Natural killer cell (primary cell): ENCODE measurements around the gene ZNF675. TPM values are rescaled to one million over a fixed set of nuclear protein-coding genes. Genes with fewer than 3 reads are reported as not detected.
"Not testable (repeated sequence)": the region's sequence is repeated elsewhere in the genome, so short reads cannot be mapped to it uniquely, and the experiment has no call there.

ENCODE experiments used
- ATAC-seq, 3 donors: fragments of 150-1000 bp in 2 of 3; fragments of 200-7000 bp in 1 of 3; cut with Tn5 transposase; 1 replicate in 1 of 3; 2 replicates in 2 of 3; pipeline ENCODE4 v1.10.0; 2021; ENCODE audit warnings: mild to moderate bottlenecking in 2 of 3, moderate library complexity in 2 of 3
- DNase-seq, 2 donors: peaks; one replicate each; pipeline versions ENCODE4 v3.0.0 to v3.0.0-alpha.2; 2013 to 2021; ENCODE audit warnings: mixed read lengths in 1 of 2
- H3K27ac ChIP-seq: one replicate; pipeline ENCODE4 v1.5.1; 2013; ENCODE audit warnings: mild to moderate bottlenecking, low read length
- H3K27me3 ChIP-seq: one replicate; pipeline ENCODE4 v1.6.1; 2013; ENCODE audit warnings: low read length; ENCODE audit not compliant: control insufficient read depth, insufficient read depth
- H3K36me3 ChIP-seq: one replicate; pipeline ENCODE4 v1.6.1; 2013; ENCODE audit warnings: low read length; ENCODE audit not compliant: control insufficient read depth, insufficient read depth
- H3K4me1 ChIP-seq: one replicate; pipeline ENCODE4 v1.6.1; 2013; ENCODE audit warnings: low read length; ENCODE audit not compliant: control insufficient read depth, insufficient read depth
- H3K4me3 ChIP-seq: one replicate; pipeline ENCODE4 v1.5.1; 2013; ENCODE audit warnings: low read length
- H3K9me3 ChIP-seq: one replicate; pipeline ENCODE4 v1.6.1; 2013; ENCODE audit warnings: low read length; ENCODE audit not compliant: control insufficient read depth, insufficient read depth
- H3K27ac Mint-ChIP-seq, 2 donors: one replicate each; pipeline ENCODE4 v1.8.0; 2022; ENCODE audit warnings: mild to moderate bottlenecking in 2 of 2, mixed read lengths in 2 of 2, moderate library complexity in 1 of 2
- H3K27me3 Mint-ChIP-seq, 2 donors: one replicate each; pipeline ENCODE4 v1.8.0; 2022; ENCODE audit warnings: low read depth in 2 of 2, mixed read lengths in 2 of 2
- H3K36me3 Mint-ChIP-seq: one replicate; pipeline ENCODE4 v1.8.0; 2022; ENCODE audit warnings: mixed read lengths
- H3K4me1 Mint-ChIP-seq, 2 donors: one replicate each; pipeline ENCODE4 v1.8.0; 2022; ENCODE audit warnings: mixed read lengths in 2 of 2
- H3K4me3 Mint-ChIP-seq: one replicate; pipeline ENCODE4 v1.8.0; 2022; ENCODE audit warnings: mild to moderate bottlenecking, moderate library complexity, mixed read lengths
- H3K9me3 Mint-ChIP-seq, 2 donors: one replicate each; pipeline ENCODE4 v1.8.0; 2022; ENCODE audit warnings: mixed read lengths in 2 of 2
- WGBS: methylation state at CpG from one replicate; pipeline ENCODE4 v1.1.7; 2013; ENCODE audit warnings: missing lambda C conversion rate; ENCODE audit not compliant: insufficient coverage; 5-methylcytosine and 5-hydroxymethylcytosine counted together
- intact Hi-C: fragments of 100-400 bp; cut with micrococcal nuclease; formaldehyde crosslinking; loops from one replicate; pipeline ENCODE4 v1.14.2; 2022
- total RNA-seq, 4 donors: library from RNA; stranded (reverse); fragments of 120-200 nt in 1 of 4; gene quantifications; one replicate each; pipeline versions ENCODE4 v1.2.3 to v1.2.4, GENCODE V29; 2013 to 2022
- TF ChIP-seq, protein P1 (sequence below): fragments of 200-600 bp; IDR thresholded peaks from one replicate; pipeline ENCODE4 v1.8.0; 2022; ENCODE audit warnings: antibody characterized with exemption

The ZNF675 gene
- total RNA-seq, 3 donors from 2014 or later (not counting 1 experiment from before 2014, with no cell fraction given) = 11.3 to 21.5 (median 17.4) TPM

DNA sequence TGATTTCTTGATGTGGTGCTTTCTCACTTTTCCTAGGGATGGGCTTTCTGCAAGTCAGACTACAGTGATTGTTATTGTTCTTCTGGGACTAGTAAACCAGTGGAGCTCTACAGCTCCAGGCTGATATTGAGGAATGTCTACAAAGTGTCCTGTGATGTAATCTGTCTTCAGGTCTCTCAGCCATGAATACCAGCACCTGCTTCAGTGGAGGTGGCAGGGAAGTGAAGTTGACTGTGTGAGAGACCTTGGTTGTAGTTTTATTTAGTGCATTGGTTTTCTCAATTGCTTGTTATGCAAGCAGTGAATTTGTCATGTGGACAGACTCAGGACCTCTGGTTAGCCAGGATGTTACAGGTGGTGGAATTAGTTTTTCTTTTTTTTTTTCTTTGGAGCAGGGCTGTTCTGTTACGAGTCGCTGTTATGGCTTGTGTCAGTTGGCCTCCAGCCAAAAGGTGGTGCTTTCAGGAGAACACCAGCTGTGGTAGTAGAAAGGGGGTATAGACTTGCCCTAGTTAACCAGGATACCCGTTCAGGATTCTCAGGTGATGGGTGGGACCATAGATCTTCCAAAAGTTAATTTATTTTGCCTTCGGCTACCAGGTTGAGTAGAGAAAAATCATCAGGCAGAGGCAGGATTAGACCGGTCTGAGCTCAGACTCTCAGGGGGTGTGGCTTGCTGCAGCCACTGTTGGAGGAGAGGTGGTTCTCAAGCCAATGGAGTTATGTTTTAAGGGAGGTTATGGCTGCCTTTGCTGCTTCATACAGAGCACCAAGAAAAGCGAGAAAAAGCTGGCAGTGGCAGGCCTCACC is 11.9 kb upstream of the ZNF675 start:
- H3K4me3 Mint-ChIP-seq = no peak overlapping the region
- ATAC-seq (no peak), DNase-seq (peak in 1 of 2 donors; percentile 13)
- no peaks in the 10 kb centered on the region for H3K9me3 ChIP-seq
- H3K36me3 Mint-ChIP-seq = no peaks in the 10 kb centered on the region
- H3K4me3 ChIP-seq = no peak overlapping the region
- no peak overlapping the region for H3K27ac ChIP-seq
- H3K27me3 ChIP-seq = no peaks in the 10 kb centered on the region
- H3K36me3 ChIP-seq = no peaks in the 10 kb centered on the region
- H3K4me1 ChIP-seq = no peaks in the 10 kb centered on the region
- no peaks in the 10 kb centered on the region for H3K4me1 Mint-ChIP-seq
- no peaks in the 10 kb centered on the region for H3K9me3 Mint-ChIP-seq
- TF ChIP-seq, protein P1, sequence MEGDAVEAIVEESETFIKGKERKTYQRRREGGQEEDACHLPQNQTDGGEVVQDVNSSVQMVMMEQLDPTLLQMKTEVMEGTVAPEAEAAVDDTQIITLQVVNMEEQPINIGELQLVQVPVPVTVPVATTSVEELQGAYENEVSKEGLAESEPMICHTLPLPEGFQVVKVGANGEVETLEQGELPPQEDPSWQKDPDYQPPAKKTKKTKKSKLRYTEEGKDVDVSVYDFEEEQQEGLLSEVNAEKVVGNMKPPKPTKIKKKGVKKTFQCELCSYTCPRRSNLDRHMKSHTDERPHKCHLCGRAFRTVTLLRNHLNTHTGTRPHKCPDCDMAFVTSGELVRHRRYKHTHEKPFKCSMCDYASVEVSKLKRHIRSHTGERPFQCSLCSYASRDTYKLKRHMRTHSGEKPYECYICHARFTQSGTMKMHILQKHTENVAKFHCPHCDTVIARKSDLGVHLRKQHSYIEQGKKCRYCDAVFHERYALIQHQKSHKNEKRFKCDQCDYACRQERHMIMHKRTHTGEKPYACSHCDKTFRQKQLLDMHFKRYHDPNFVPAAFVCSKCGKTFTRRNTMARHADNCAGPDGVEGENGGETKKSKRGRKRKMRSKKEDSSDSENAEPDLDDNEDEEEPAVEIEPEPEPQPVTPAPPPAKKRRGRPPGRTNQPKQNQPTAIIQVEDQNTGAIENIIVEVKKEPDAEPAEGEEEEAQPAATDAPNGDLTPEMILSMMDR = no peak
- intact Hi-C loops = no loop called here
- 93% methylated on average over 6 of the region's 6 CpGs for WGBS
- H3K27me3 Mint-ChIP-seq = peaks cover 0 to 5% of the 10 kb centered on the region in 2 donors
- H3K27ac Mint-ChIP-seq = no peak overlapping the region

DNA sequence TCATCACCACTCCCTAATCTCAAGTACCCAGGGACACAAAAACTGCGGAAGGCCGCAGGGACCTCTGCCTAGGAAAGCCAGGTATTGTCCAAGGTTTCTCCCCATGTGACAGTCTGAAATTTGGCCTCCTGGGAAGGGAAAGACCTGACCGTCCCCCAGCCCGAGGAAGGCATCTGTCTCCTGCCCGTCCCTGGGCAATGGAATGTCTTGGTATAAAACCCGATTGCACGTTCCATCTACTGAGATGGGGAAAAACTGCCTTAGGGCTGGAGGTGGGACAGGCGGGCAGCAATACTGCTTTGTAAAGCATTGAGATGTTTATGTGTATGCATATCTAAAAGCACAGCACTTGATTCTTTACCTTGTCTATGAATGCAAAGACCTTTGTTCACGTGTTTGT is 5.9 kb upstream of the ZNF675 start:
- H3K4me3 ChIP-seq, DNase-seq, intact Hi-C loops, H3K9me3 ChIP-seq, H3K27me3 ChIP-seq, H3K36me3 ChIP-seq, ATAC-seq, H3K4me1 ChIP-seq, H3K27ac ChIP-seq, H3K27ac Mint-ChIP-seq, H3K4me3 Mint-ChIP-seq, H3K4me1 Mint-ChIP-seq, H3K36me3 Mint-ChIP-seq, H3K9me3 Mint-ChIP-seq: not testable (repeated sequence)
- 94% methylated on average over 6 of the region's 9 CpGs for WGBS
- H3K27me3 Mint-ChIP-seq = peaks cover 0 to 13% of the 10 kb centered on the region in 2 donors

DNA sequence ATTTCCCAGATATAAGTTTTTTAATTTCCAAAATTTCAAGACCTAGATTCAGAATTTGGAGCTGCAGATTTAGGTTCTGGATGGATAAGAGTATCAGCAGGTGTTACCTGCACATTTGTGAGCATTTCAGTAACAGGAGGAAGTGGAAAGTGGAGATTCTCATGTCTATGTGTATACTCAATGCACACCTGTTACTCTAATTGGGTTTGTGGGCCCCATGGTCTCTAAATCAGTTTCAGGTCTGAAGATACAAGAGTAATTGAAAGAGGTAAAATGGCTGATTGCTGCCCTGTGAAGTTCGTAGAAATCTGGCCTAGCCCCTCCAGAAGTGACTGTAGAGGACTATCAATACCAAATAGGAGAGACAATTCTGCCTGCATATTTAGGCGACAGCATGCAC is 13.9 kb downstream of the ZNF675 start:
- H3K4me3 ChIP-seq = no peak overlapping the region
- no peak for ATAC-seq
- WGBS = 100% methylated on average over 2 of the region's 2 CpGs
- H3K27me3 ChIP-seq = no peaks in the 10 kb centered on the region
- TF ChIP-seq, protein P1 = no peak
- no peak overlapping the region for H3K27ac ChIP-seq
- peaks cover 3% of the 10 kb centered on the region for H3K36me3 ChIP-seq
- Mint-ChIP-seq H3K36me3 (peaks cover 13% of the 10 kb centered on the region), H3K9me3 (no peaks in the 10 kb centered on the region), H3K27me3 (no peaks in the 10 kb centered on the region), H3K4me1 (peaks cover 56 to 66% of the 10 kb centered on the region in 2 donors), H3K4me3 (no peak overlapping the region), H3K27ac (peak overlapping the region in 1 of 2 donors; percentile 62)
- no peak for DNase-seq
- H3K9me3 ChIP-seq = peaks cover 4% of the 10 kb centered on the region
- intact Hi-C loops = no loop called here
- H3K4me1 ChIP-seq = no peaks in the 10 kb centered on the region

DNA sequence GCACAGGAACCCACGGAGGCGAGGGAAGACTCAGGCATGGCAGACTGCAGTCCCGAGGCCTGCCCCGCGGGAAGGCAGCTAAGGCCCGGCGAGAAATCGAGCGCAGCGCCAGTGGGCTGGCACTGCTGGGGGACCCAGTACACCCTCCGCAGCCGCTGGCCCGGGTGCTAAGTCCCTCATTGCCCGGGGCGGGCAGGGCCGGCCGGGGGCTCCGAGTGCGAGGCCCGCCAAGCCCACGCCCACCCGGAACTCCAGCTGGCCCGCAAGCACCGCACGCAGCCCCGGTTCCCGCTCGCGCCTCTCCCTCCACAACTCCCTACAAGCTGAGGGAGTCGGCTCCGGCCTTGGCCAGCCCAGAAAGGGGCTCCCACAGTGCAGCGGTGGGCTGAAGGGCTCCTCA is 18.4 kb downstream of the ZNF675 start:
- WGBS = 87% methylated on average over 29 of the region's 32 CpGs
- H3K27me3 ChIP-seq, H3K36me3 Mint-ChIP-seq, H3K36me3 ChIP-seq, DNase-seq, ATAC-seq, H3K4me1 ChIP-seq, intact Hi-C loops, H3K9me3 ChIP-seq, H3K27ac ChIP-seq, H3K27ac Mint-ChIP-seq, H3K9me3 Mint-ChIP-seq, H3K4me3 Mint-ChIP-seq, H3K4me3 ChIP-seq, H3K27me3 Mint-ChIP-seq: not testable (repeated sequence)
- peaks cover 47 to 52% of the 10 kb centered on the region in 2 donors for H3K4me1 Mint-ChIP-seq
